IMR-90 (cell line): ENCODE measurements around the gene FAM234B. TPM values are rescaled to one million over a fixed set of nuclear protein-coding genes. Genes with fewer than 3 reads are reported as not detected.

Experiments
- ATAC-seq: fragments of 200-7000 bp; cut with Tn5 transposase; 2 replicates; pipeline ENCODE4 v1.9.1; 2020; ENCODE audit warnings: low read depth, mild to moderate bottlenecking, moderate library complexity
- BruUV-seq: library from RNA; stranded (reverse); fragments of 400-500 nt; replicated peaks from 2 replicates; lab custom pipeline; 2021; lab: Mats Ljungman, UMichigan
- CTCF ChIA-PET: fragments of 300-600 bp; formaldehyde crosslinking; extraction: SDS; loops from one replicate; lab custom pipeline; 2021; ENCODE audit warnings: antibody characterized with exemption; lab: Yijun Ruan, JAX
- POLR2A ChIA-PET: fragments of 300-600 bp; sonication (Branson Sonifier 250); formaldehyde crosslinking; loops from one replicate; lab custom pipeline; 2022; ENCODE audit warnings: antibody characterized with exemption; ENCODE audit not compliant: unreplicated experiment; lab: Charles Lee
- DNase-seq: peaks from one replicate; pipeline ENCODE4 v3.0.0; 2013
- H2AFZ ChIP-seq: replicated peaks from 2 replicates; pipeline ENCODE3; 2013; ENCODE audit warnings: low read length, mild to moderate bottlenecking; ENCODE audit not compliant: poor library complexity
- H2AK5ac ChIP-seq: 2 replicates; pipeline ENCODE4 v1.6.1; 2013; ENCODE audit warnings: low read depth, low read length, inconsistent platforms
- H2AK9ac ChIP-seq: replicated peaks from 2 replicates; pipeline ENCODE3; 2013; ENCODE audit warnings: mild to moderate bottlenecking, low read depth, low read length, moderate library complexity; ENCODE audit not compliant: poor library complexity
- H2BK120ac ChIP-seq: 2 replicates; pipeline ENCODE4 v1.6.1; 2013; ENCODE audit warnings: low read depth, low read length, inconsistent platforms
- H2BK15ac ChIP-seq: 3 replicates; pipeline ENCODE4 v1.6.1; 2013; ENCODE audit warnings: low read depth, low read length, inconsistent platforms
- H2BK20ac ChIP-seq: 2 replicates; pipeline ENCODE4 v1.6.1; 2013; ENCODE audit warnings: low read depth, mild to moderate bottlenecking, inconsistent platforms, low read length, moderate library complexity
- H2BK5ac ChIP-seq: 2 replicates; pipeline ENCODE4 v1.6.1; 2013; ENCODE audit warnings: mild to moderate bottlenecking, low read depth, low read length, inconsistent platforms; ENCODE audit not compliant: poor library complexity, severe bottlenecking
- H3K14ac ChIP-seq: replicated peaks from 2 replicates; pipeline ENCODE4 v1.6.1; 2013; ENCODE audit warnings: low read depth, low read length, inconsistent platforms
- H3K18ac ChIP-seq: 2 replicates; pipeline ENCODE4 v1.6.1; 2013; ENCODE audit warnings: low read depth, low read length, control low read depth
- H3K23ac ChIP-seq: 2 replicates; pipeline ENCODE4 v1.6.1; 2013; ENCODE audit warnings: low read depth, low read length, inconsistent platforms
- H3K27ac ChIP-seq: 2 replicates; pipeline ENCODE4 v1.5.1; 2013; ENCODE audit warnings: mild to moderate bottlenecking, control low read depth, low read length; ENCODE audit not compliant: insufficient read depth
- H3K27me3 ChIP-seq: 2 replicates; pipeline ENCODE4 v1.6.1; 2013; ENCODE audit warnings: low read length; ENCODE audit not compliant: control insufficient read depth, insufficient read depth
- H3K36me3 ChIP-seq: 2 replicates; pipeline ENCODE4 v1.6.1; 2013; ENCODE audit warnings: low read length, mixed read lengths; ENCODE audit not compliant: control insufficient read depth, insufficient read depth
- H3K4ac ChIP-seq: 2 replicates; pipeline ENCODE4 v1.6.1; 2013; ENCODE audit warnings: low read depth, low read length, inconsistent platforms
- H3K4me1 ChIP-seq: 2 replicates; pipeline ENCODE4 v1.6.1; 2013; ENCODE audit warnings: low read length, mixed read lengths; ENCODE audit not compliant: control insufficient read depth, insufficient read depth
- H3K4me2 ChIP-seq: 2 replicates; pipeline ENCODE4 v1.6.1; 2013; ENCODE audit warnings: low read depth, mild to moderate bottlenecking, control low read depth, low read length, moderate library complexity
- H3K4me3 ChIP-seq: 2 replicates; pipeline ENCODE4 v1.5.1; 2013; ENCODE audit warnings: low read depth, mild to moderate bottlenecking, control low read depth, low read length, moderate library complexity; ENCODE audit not compliant: insufficient read depth
- H3K56ac ChIP-seq: 2 replicates; pipeline ENCODE4 v1.6.1; 2013; ENCODE audit warnings: low read length, inconsistent platforms; ENCODE audit not compliant: insufficient read depth; ENCODE audit errors: extremely low read depth
- H3K79me1 ChIP-seq, 2 experiments: 2 replicates each; pipeline ENCODE4 v1.6.1; 2013; ENCODE audit warnings: low read length in 2 of 2, inconsistent platforms in 1 of 2, low read depth in 1 of 2
- H3K9ac ChIP-seq: 2 replicates; pipeline ENCODE4 v1.6.1; 2013; ENCODE audit warnings: low read depth, low read length, control low read depth
- H3K9me1 ChIP-seq: 2 replicates; pipeline ENCODE4 v1.6.1; 2013; ENCODE audit warnings: low read length, inconsistent platforms; ENCODE audit not compliant: insufficient read depth
- H3K9me3 ChIP-seq: 2 replicates; pipeline ENCODE4 v1.6.1; 2013; ENCODE audit warnings: low read length; ENCODE audit not compliant: control insufficient read depth, insufficient read depth
- H4K20me1 ChIP-seq: 2 replicates; pipeline ENCODE4 v1.6.1; 2013; ENCODE audit warnings: low read length, inconsistent platforms; ENCODE audit not compliant: insufficient read depth
- H4K5ac ChIP-seq: 2 replicates; pipeline ENCODE4 v1.6.1; 2013; ENCODE audit warnings: mild to moderate bottlenecking, low read depth, low read length, control low read depth
- H4K8ac ChIP-seq, 2 experiments: 2 replicates each; pipeline ENCODE4 v1.6.1; 2013; ENCODE audit warnings: low read depth in 2 of 2, low read length in 2 of 2, control low read depth in 1 of 2, inconsistent platforms in 1 of 2
- H4K91ac ChIP-seq: 2 replicates; pipeline ENCODE4 v1.6.1; 2013; ENCODE audit warnings: low read depth, low read length, inconsistent platforms; ENCODE audit not compliant: insufficient read depth
- BHLHE40 ChIP-seq: fragments of 150-350 bp; IDR thresholded peaks from 2 replicates; pipeline ENCODE4 v1.6.1; 2016; ENCODE audit warnings: mild to moderate bottlenecking, low read depth, low read length
- CEBPB ChIP-seq: IDR thresholded peaks from 2 replicates; pipeline ENCODE4 v1.6.1; 2012; ENCODE audit warnings: low read depth, low read length, improper control_type of control experiment
- CHD1 ChIP-seq: IDR thresholded peaks from 2 replicates; pipeline ENCODE4 v1.6.1; 2012; ENCODE audit warnings: low read depth, low read length, improper control_type of control experiment
- CTCF ChIP-seq: conservative IDR thresholded peaks from 2 replicates; pipeline ENCODE4 v1.5.1; 2012; ENCODE audit warnings: mild to moderate bottlenecking, low read depth, low read length, improper control_type of control experiment
- FOS ChIP-seq: fragments of 150-350 bp; IDR thresholded peaks from 2 replicates; pipeline ENCODE4 v1.6.1; 2016; ENCODE audit warnings: low read depth, low read length
- MAFK ChIP-seq: IDR thresholded peaks from 2 replicates; pipeline ENCODE4 v1.6.1; 2012; ENCODE audit warnings: low read depth, low read length, improper control_type of control experiment
- MAZ ChIP-seq: IDR thresholded peaks from 2 replicates; pipeline ENCODE4 v1.6.1; 2012; ENCODE audit warnings: low read depth, mild to moderate bottlenecking, low read length, improper control_type of control experiment, moderate library complexity, borderline replicate concordance
- MXI1 ChIP-seq: IDR thresholded peaks from 2 replicates; pipeline ENCODE4 v1.6.1; 2012; ENCODE audit warnings: low read depth, mild to moderate bottlenecking, low read length, moderate library complexity, borderline replicate concordance
- NFE2L2 ChIP-seq: fragments of 150-350 bp; IDR thresholded peaks from 2 replicates; pipeline ENCODE4 v1.6.1; 2016; ENCODE audit warnings: low read depth, mild to moderate bottlenecking, low read length
- POLR2A ChIP-seq: IDR thresholded peaks from 2 replicates; pipeline ENCODE4 v1.6.1; 2012; ENCODE audit warnings: mild to moderate bottlenecking, low read depth, low read length
- RAD21 ChIP-seq: IDR thresholded peaks from 2 replicates; pipeline ENCODE4 v1.6.1; 2012; ENCODE audit warnings: low read length, improper control_type of control experiment
- RCOR1 ChIP-seq: IDR thresholded peaks from 2 replicates; pipeline ENCODE4 v1.6.1; 2012; ENCODE audit warnings: mild to moderate bottlenecking, low read length, improper control_type of control experiment; ENCODE audit not compliant: insufficient replicate concordance
- RFX5 ChIP-seq: IDR thresholded peaks from 2 replicates; pipeline ENCODE4 v1.8.0; 2012; ENCODE audit warnings: low read depth, mild to moderate bottlenecking, low read length, moderate library complexity
- SMC3 ChIP-seq: fragments of 150-350 bp; IDR thresholded peaks from 2 replicates; pipeline ENCODE4 v1.6.1; 2016; ENCODE audit warnings: low read depth, mild to moderate bottlenecking, antibody characterized with exemption, low read length, moderate library complexity
- USF2 ChIP-seq: fragments of 150-350 bp; IDR thresholded peaks from 2 replicates; pipeline ENCODE4 v1.6.1; 2017; ENCODE audit warnings: mild to moderate bottlenecking, antibody characterized with exemption, low read length, low read depth
- WGBS, 2 experiments: methylation state at CpG; one replicate each; pipeline versions ENCODE4 v1.1.5 to v1.1.7; 2013; ENCODE audit warnings: missing lambda C conversion rate in 2 of 2; ENCODE audit not compliant: insufficient read length in 1 of 2; ENCODE audit errors: extremely low coverage in 2 of 2; 5-methylcytosine and 5-hydroxymethylcytosine counted together
- dilution Hi-C: fragments of 300-500 bp; cut with HindIII; formaldehyde crosslinking; loops from one replicate; pipeline ENCODE4 v1.14.3; 2018; ENCODE audit warnings: low sequenced_read_pairs; ENCODE audit not compliant: unreplicated experiment
- in situ Hi-C: fragments of 300-500 bp; cut with MboI; formaldehyde crosslinking; loops from 3 replicates; pipeline ENCODE4 v1.14.3; 2019; ENCODE audit warnings: low sequenced_read_pairs, inconsistent platforms, mixed read lengths
- intact Hi-C: fragments of 100-400 bp; cut with micrococcal nuclease; formaldehyde crosslinking; loops from 2 replicates; pipeline ENCODE4 v1.10.0; 2022
- polyA plus RNA-seq, 3 experiments: library from polyadenylated mRNA; depleted of rRNA; stranded (reverse); fragments of >200 nt; gene quantifications; 2 replicates each; pipeline ENCODE4 v1.2.3, GENCODE V29; 2012; ENCODE audit warnings: low replicate concordance in 1 of 3
- total RNA-seq: library from RNA; depleted of rRNA; stranded (reverse); fragments of >200 nt; gene quantifications from 2 replicates; pipeline ENCODE4 v1.2.3, GENCODE V29; 2012
- TF ChIP-seq, protein P1 (sequence below): fragments of 150-350 bp; IDR thresholded peaks from 2 replicates; pipeline ENCODE4 v1.6.1; 2016; ENCODE audit warnings: low read depth, mild to moderate bottlenecking, low read length, moderate library complexity, borderline replicate concordance

FAM234B gene
- total and polyA plus RNA-seq, 2 of the 4 experiments (the other 2 are of a cell fraction): 3.6 to 8.6 TPM

- TF ChIP-seq BHLHE40 (no peak), POLR2A (no peak), RAD21 (no peak), CEBPB (no peak), MAFK (no peak), SMC3 (no peak), RFX5 (no peak), NFE2L2 (no peak), RCOR1 (no peak), MXI1 (no peak), FOS (no peak), MAZ (no peak), CTCF (no peak), USF2 (no peak), CHD1 (no peak)
- TF ChIP-seq, protein P1, sequence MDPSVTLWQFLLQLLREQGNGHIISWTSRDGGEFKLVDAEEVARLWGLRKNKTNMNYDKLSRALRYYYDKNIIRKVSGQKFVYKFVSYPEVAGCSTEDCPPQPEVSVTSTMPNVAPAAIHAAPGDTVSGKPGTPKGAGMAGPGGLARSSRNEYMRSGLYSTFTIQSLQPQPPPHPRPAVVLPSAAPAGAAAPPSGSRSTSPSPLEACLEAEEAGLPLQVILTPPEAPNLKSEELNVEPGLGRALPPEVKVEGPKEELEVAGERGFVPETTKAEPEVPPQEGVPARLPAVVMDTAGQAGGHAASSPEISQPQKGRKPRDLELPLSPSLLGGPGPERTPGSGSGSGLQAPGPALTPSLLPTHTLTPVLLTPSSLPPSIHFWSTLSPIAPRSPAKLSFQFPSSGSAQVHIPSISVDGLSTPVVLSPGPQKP: no peak
- no peak overlapping the region for H2AK5ac ChIP-seq
- in situ Hi-C loops (no loop called here), dilution Hi-C loops (no loop called here), intact Hi-C loops (loop anchor here (10.0 kb wide), 1 partner anchor 1168 kb away; no protein-coding TSS in a partner anchor)
- H3K79me1 ChIP-seq: peaks cover 52 to 70% of the 10 kb centered on the region in 2 experiments
- CTCF ChIA-PET: no interaction called here
- DNase-seq (no peak), ATAC-seq (no peak)
- no peak overlapping the region for H3K9ac ChIP-seq
- H2AK9ac ChIP-seq: no peak overlapping the region
- peak overlapping the region; percentile 63 for H3K4me2 ChIP-seq
- no peak overlapping the region for H4K5ac ChIP-seq
- 80% methylated on average over 1 of the region's 3 CpGs; no CpG with 5 or more reads in 1 of the 2 experiments for WGBS, 2 experiments
- no peak overlapping the region for H4K91ac ChIP-seq
- 0 out of 2 replicates have a peak overlapping the region, but pooled peaks have one; percentile 36 for H3K14ac ChIP-seq
- no peak overlapping the region for H2BK20ac ChIP-seq
- no peak overlapping the region for H2AFZ ChIP-seq
- POLR2A ChIA-PET: interaction anchor here (0.7 kb wide), 1 partner anchor 198 kb away, joined by 6 read pairs; no protein-coding TSS in a partner anchor
- 0 out of 2 replicates have a peak, but pooled peaks cover 2% of the 10 kb centered on the region for H3K36me3 ChIP-seq
- H3K4me1 ChIP-seq: peaks cover 21% of the 10 kb centered on the region
- H3K9me3 ChIP-seq: no peaks in the 10 kb centered on the region
- H2BK5ac ChIP-seq: no peak overlapping the region
- peaks cover 13% of the 10 kb centered on the region for H4K20me1 ChIP-seq
- no peaks in the 10 kb centered on the region for H3K27me3 ChIP-seq
- no peak overlapping the region for H3K27ac ChIP-seq
- no peak overlapping the region for H2BK120ac ChIP-seq
- H3K23ac ChIP-seq: peak overlapping the region; percentile 62; the same call in 1 of the 2 replicates
- no peak overlapping the region for H3K56ac ChIP-seq
- peaks cover 9% of the 10 kb centered on the region for H3K9me1 ChIP-seq
- H3K4ac ChIP-seq: peak overlapping the region; percentile 11; the same call in 1 of the 2 replicates
- no peak overlapping the region for H3K18ac ChIP-seq
- no TSS peak for BruUV-seq
- 0 out of 3 replicates have a peak overlapping the region, but pooled peaks have one; percentile 18 for H2BK15ac ChIP-seq
- H3K4me3 ChIP-seq: no peak overlapping the region
- no peak overlapping the region for H4K8ac ChIP-seq
These were observed 47.0 kb upstream of the FAM234B start for GRCh38 chr12:12997156-12997555.
